GM10248 (cell line): ENCODE data around the gene ALG2.

Experiments used
- CTCF ChIA-PET: fragments of 300-600 bp; sonication (Branson Sonifier 250); formaldehyde crosslinking; extraction: SDS; loops from one replicate; lab custom pipeline; 2021; ENCODE audit warnings: antibody characterized with exemption; lab: Yijun Ruan, JAX
- POLR2A ChIA-PET: fragments of 350-650 bp; sonication (Branson Sonifier 250); formaldehyde crosslinking; extraction: SDS; loops from one replicate; lab custom pipeline; 2020; ENCODE audit warnings: antibody characterized with exemption; lab: Yijun Ruan, JAX
- DNase-seq: peaks from one replicate; pipeline ENCODE4 v3.0.0; 2012; ENCODE audit errors: extremely low spot score
- CTCF ChIP-seq: IDR thresholded peaks from 2 replicates; pipeline ENCODE4 v1.5.1; 2012; ENCODE audit warnings: mild to moderate bottlenecking, low read depth; ENCODE audit errors: extremely low read depth, missing control alignments, control extremely low read depth

Gene ALG2

DNA sequence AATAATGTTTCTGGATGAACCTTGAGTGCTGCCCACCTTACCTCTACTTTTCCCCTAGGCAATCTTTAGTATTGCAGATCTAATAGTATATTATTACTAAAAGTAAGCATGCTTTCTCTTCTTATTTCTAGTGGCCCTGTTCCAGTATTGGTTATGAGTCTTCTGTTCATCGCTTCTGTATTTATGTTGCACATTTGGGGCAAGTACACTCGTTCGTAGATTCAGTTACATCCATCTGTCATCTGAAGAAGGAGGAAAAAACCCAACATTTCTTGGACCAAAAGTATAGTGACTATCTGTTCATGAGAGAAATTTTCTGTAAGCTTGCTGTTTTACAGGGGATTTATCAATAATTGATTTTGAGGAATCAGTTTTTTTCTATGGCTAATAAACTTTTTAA is 8.5 kb upstream of the ALG2 start:
- no peak for TF ChIP-seq CTCF
- no peak for DNase-seq
- POLR2A ChIA-PET = no interaction called here
- CTCF ChIA-PET = interaction anchor here (1.9 to 6.7 kb wide), 11 partner anchors 8 to 130 kb away, joined by 6 to 97 read pairs (median 23); partner anchors contain the start of genes ALG2 and SEC61B

DNA sequence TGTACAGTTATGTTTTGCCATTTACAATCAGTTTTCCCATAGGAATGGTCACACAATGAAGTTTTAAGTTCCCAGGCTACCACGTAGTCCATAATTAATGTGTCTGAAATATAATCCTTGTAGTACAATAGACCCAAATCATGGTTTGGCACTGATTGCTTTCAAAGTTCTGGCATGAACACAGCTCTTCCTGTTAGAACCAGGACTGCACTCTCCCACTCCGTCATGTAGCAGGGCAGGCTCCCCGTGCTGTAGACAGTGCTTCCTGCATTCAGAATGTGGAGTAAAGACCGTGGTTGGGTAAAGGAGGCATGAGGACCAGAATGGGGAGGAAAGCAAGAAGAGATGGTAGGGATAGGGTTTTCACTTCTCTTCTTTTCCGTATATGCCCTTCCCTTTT is 4.3 kb upstream of the ALG2 start:
- ChIA-PET CTCF (interaction anchor here (0.9 to 8.3 kb wide), 6 partner anchors 7 to 47 kb away, joined by 3 to 97 read pairs (median 7); no protein-coding TSS in a partner anchor), POLR2A (interaction anchor here (1.3 to 1.9 kb wide), 2 partner anchors 8 to 9 kb away, joined by 3 to 4 read pairs; no protein-coding TSS in a partner anchor)
- DNase-seq = no peak
- no peak for TF ChIP-seq CTCF

- DNase-seq = peak; percentile 33
- CTCF ChIA-PET = interaction anchor here (2.1 to 8.3 kb wide), 3 partner anchors 9 to 39 kb away, joined by 8 to 97 read pairs (median 31); no protein-coding TSS in a partner anchor
- POLR2A ChIA-PET = interaction anchor here (1.9 kb wide), 1 partner anchor 10 kb away, joined by 4 read pairs; no protein-coding TSS in a partner anchor
- no peak for TF ChIP-seq CTCF
Measured at GRCh38 chr9:99224445-99224844, 2.7 kb upstream of the ALG2 start.

DNA sequence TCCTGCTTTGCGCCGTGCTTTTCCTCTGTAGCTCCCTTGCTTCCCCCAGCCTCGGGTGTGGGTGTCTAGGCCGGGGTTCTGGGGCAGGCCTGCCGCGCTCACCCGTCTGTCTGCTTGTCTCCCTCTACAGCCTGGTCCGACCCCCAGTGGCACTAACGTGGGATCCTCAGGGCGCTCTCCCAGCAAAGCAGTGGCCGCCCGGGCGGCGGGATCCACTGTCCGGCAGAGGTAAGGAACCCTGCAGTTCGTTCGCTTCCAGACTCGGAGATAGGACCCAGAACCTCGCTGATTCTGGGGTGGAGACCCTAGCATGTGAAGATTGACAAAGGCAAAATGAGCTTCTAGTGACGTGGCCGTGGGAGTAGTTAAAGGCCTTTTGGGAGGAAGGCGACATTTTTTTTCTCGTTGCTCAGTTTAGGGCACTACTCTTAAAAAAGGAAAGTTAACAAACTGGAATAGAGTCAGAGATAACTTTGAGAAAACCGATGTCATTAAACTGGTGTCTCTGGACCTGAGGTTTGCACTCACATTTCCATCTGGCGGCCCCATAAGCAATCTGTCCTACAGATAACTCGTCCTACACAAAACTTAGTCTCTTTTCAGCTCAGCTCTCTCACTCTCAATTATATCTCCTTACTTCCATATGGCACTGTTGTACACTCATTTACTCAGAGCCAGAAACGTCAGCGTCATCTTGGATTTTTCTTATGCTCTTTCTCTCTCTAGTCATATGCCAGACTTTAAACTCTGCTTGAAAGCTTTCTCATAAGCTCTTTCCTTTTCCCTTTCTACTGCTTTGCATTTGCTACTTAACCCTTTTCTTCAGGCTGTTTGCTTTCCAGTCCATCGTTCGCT is 901 bp upstream of the ALG2 start:
- ChIA-PET POLR2A (interaction anchor here (0.6 to 1.8 kb wide), 6 partner anchors 10 to 599 kb away, joined by 3 to 13 read pairs (median 6); partner anchors contain the start of gene NR4A3), CTCF (interaction anchor here (0.6 to 8.3 kb wide), 12 partner anchors 10 to 997 kb away, joined by 3 to 97 read pairs (median 4); no protein-coding TSS in a partner anchor)
- TF ChIP-seq CTCF = no peak
- no peak for DNase-seq

- DNase-seq = no peak
- ChIA-PET POLR2A (interaction anchor here (0.6 to 1.8 kb wide), 5 partner anchors 8 to 1252 kb away, joined by 3 to 13 read pairs (median 7); partner anchors contain the start of genes NR4A3 and TMEFF1), CTCF (interaction anchor here (0.9 to 9.8 kb wide), 7 partner anchors 12 to 1104 kb away, joined by 3 to 97 read pairs (median 8); no protein-coding TSS in a partner anchor)
- no peak for TF ChIP-seq CTCF
Measured at GRCh38 chr9:99221266-99221620, 499 bp downstream of the ALG2 start.

DNA sequence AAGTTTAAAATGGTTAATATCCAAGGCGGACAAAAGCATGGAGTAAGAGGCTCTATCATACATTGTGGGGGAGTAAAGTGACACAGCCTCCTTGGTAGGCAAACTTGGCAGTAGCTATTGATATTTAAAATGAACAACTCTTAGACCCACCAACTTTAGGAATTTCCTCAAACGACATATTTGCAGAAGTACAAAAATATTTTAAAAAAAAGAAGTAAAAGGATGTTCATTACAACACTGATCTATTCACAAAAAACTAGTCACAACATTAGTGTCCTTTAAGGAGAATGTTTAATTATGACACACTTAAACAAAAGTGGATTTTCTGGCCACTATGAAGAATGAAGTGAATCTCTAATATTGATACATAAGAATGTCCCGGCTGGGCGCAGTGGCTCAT is 1.7 kb downstream of the ALG2 start:
- DNase-seq = no peak
- ChIA-PET POLR2A (no interaction called here), CTCF (interaction anchor here (0.6 to 9.8 kb wide), 4 partner anchors 13 to 35 kb away, joined by 3 to 97 read pairs (median 42); no protein-coding TSS in a partner anchor)
- no peak for TF ChIP-seq CTCF
